ENCODE results near the gene ITGAD. TPM values are rescaled to one million over a fixed set of nuclear protein-coding genes. Genes with fewer than 3 reads are reported as not detected.

ITGAD gene
- total and polyA plus RNA-seq, 2 of the 8 experiments (the other 6 are each of a cell fraction or from before 2014, with no cell fraction given): 0.06 TPM; not detected in 1

- Histone ChIP-seq H3K4me1 (replicated peaks in 1 of 4; ENCODE audit: control insufficient read depth in 3 of 4, insufficient read depth in 4 of 4, low read length in 3 of 4) (peaks cover 0 to 16% (median 6%) of the 10 kb centered on the region in 4 experiments; a peak in 5 of 7 replicates), H4K91ac (replicated peaks; ENCODE audit: insufficient read length, low read length) (peak overlapping the region; percentile 98), H3K79me1 (ENCODE audit: low read depth, low read length) (peaks cover 8% of the 10 kb centered on the region), H3K18ac (ENCODE audit: extremely low read depth, low read length) (peak overlapping the region; percentile 96; the same call in 1 of the 2 replicates), H3K4ac (replicated peaks; ENCODE audit: insufficient read length, low read depth, low read length) (no peak overlapping the region), H3K27me3 (replicated peaks in 1 of 4; ENCODE audit: control insufficient read depth in 3 of 4, extremely low read depth in 1 of 4, insufficient read depth in 3 of 4, low read length in 3 of 4) (no peaks in the 10 kb centered on the region), H3K36me3 (ENCODE audit: control insufficient read depth in 2 of 4, insufficient read depth in 4 of 4, low read length in 3 of 4) (peaks cover 0 to 13% (median 0%) of the 10 kb centered on the region in 4 experiments; a peak in 2 of 8 replicates), H3K9ac (replicated peaks in 1 of 4; ENCODE audit: extremely low read depth in 1 of 4, low read depth in 3 of 4, low read length in 3 of 4) (peak overlapping the region; percentile 91 to 99 (median 99)), H4K8ac (ENCODE audit: extremely low read depth, insufficient read depth, low read length) (peak overlapping the region; percentile 100; the same call in 1 of the 2 replicates), H2BK12ac (ENCODE audit: low read depth, low read length) (peak overlapping the region; percentile 94; the same call in 1 of the 2 replicates), H4K5ac (ENCODE audit: insufficient read length, low read depth, low read length) (peak overlapping the region; percentile 99), H2AK5ac (ENCODE audit: low read depth, low read length) (no peak overlapping the region), H3K23me2 (ENCODE audit: low read depth, low read length) (peaks cover 11% of the 10 kb centered on the region; the same call in 1 of the 2 replicates), H3K27ac (ENCODE audit: low read depth, low read length) (peak overlapping the region; percentile 99), H3K4me3 (ENCODE audit: extremely low read depth in 1 of 4, insufficient read depth in 2 of 4, low read depth in 3 of 4, low read length in 4 of 4) (peak overlapping the region; percentile 70 to 85 (median 76)), H3K79me2 (ENCODE audit: control insufficient read depth in 1 of 2, insufficient read depth in 2 of 2, low read length in 2 of 2) (peaks cover 0 to 27% of the 10 kb centered on the region in 2 experiments; a peak in 2 of 4 replicates), H3K23ac (ENCODE audit: insufficient read length) (no peak overlapping the region), H2AFZ (ENCODE audit: low read length) (peak overlapping the region; percentile 43; the same call in 1 of the 2 replicates), H2BK120ac (replicated peaks; ENCODE audit: low read depth, low read length) (no peak overlapping the region), H2BK15ac (ENCODE audit: low read length) (no peak overlapping the region), H4K20me1 (replicated peaks in 1 of 2; ENCODE audit: control insufficient read depth in 1 of 2, insufficient read depth in 2 of 2, low read length in 2 of 2) (peaks cover 14 to 20% of the 10 kb centered on the region in 2 experiments), H3K56ac (replicated peaks; ENCODE audit: insufficient read length, low read depth, low read length) (peak overlapping the region; percentile 94), H2BK20ac (ENCODE audit: low read length) (no peak overlapping the region), H3K9me3 (ENCODE audit: insufficient read depth in 2 of 2, low read depth in 1 of 2, low read length in 1 of 2) (no peaks in the 10 kb centered on the region), H3K14ac (ENCODE audit: insufficient read length) (no peak overlapping the region), H3K4me2 (ENCODE audit: insufficient read depth in 1 of 2, low read depth in 2 of 2, low read length in 2 of 2) (peak overlapping the region; percentile 88 to 98), H2BK5ac (ENCODE audit: low read depth, low read length) (peak overlapping the region; percentile 97)
- DNase-seq (ENCODE audit: low read depth in 1 of 2, low spot score in 2 of 2) (peak; percentile 99 to 100), FAIRE-seq (no peak)
- CTCF ChIA-PET (ENCODE audit: partially characterized antibody): interaction anchor here (0.7 to 2.7 kb wide), 32 partner anchors 8 to 417 kb away, joined by 3 to 35 read pairs (median 4); partner anchors contain the start of genes AHSP, TGFB1I1 and ZNF267
- POLR2A ChIA-PET (ENCODE audit: partially characterized antibody): interaction anchor here (0.6 to 4.5 kb wide), 16 partner anchors 8 to 386 kb away, joined by 3 to 40 read pairs (median 4); partner anchors contain the start of genes FUS, KAT8, TGFB1I1 and ZNF646
- no peak for TF ChIP-seq EZH2 (IDR thresholded peaks at IDR 0.05; ENCODE audit: low read depth, low read length, severe bottlenecking)
- TF ChIP-seq ZNF274 (IDR thresholded peaks at IDR 0.05; ENCODE audit: borderline replicate concordance, extremely low read depth, low read length): no peak
- TF ChIP-seq, protein P1, sequence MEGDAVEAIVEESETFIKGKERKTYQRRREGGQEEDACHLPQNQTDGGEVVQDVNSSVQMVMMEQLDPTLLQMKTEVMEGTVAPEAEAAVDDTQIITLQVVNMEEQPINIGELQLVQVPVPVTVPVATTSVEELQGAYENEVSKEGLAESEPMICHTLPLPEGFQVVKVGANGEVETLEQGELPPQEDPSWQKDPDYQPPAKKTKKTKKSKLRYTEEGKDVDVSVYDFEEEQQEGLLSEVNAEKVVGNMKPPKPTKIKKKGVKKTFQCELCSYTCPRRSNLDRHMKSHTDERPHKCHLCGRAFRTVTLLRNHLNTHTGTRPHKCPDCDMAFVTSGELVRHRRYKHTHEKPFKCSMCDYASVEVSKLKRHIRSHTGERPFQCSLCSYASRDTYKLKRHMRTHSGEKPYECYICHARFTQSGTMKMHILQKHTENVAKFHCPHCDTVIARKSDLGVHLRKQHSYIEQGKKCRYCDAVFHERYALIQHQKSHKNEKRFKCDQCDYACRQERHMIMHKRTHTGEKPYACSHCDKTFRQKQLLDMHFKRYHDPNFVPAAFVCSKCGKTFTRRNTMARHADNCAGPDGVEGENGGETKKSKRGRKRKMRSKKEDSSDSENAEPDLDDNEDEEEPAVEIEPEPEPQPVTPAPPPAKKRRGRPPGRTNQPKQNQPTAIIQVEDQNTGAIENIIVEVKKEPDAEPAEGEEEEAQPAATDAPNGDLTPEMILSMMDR (IDR thresholded peaks at IDR 0.05; ENCODE audit: control extremely low read depth in 1 of 3, insufficient read depth in 1 of 3, low read depth in 1 of 3, low read length in 3 of 3): no peak
- TF ChIP-seq SP1 (IDR thresholded peaks at IDR 0.05; ENCODE audit: low read depth, low read length): peak; percentile 3; the same call in 1 of the 2 replicates
- TF ChIP-seq CREB1 (IDR thresholded peaks at IDR 0.05): peak; percentile 44
- TF ChIP-seq NRF1 (IDR thresholded peaks at IDR 0.05; ENCODE audit: low read depth, low read length): peak; percentile 95
- TF ChIP-seq POLR2AphosphoS5 (IDR thresholded peaks at IDR 0.05; ENCODE audit: low read depth, low read length): peak; percentile 11; the same call in 1 of the 2 replicates
- WGBS, 2 experiments (ENCODE audit: extremely low coverage in 1 of 2, insufficient coverage in 1 of 2, insufficient read length in 1 of 2, insufficient replicate concordance in 2 of 2, low coverage in 1 of 2, low lambda C conversion rate in 2 of 2, missing lambda C conversion rate in 1 of 2): 9% methylated on average over 39 of the region's 61 CpGs; no CpG with 5 or more reads in 1 of the 2 experiments
These were observed 66.8 kb downstream of the ITGAD start for GRCh38 chr16:31459687-31460581.

Data from H1 (cell line).